Measurements from ENCODE around the gene TRAPPC2L.

Gene TRAPPC2L

DNA sequence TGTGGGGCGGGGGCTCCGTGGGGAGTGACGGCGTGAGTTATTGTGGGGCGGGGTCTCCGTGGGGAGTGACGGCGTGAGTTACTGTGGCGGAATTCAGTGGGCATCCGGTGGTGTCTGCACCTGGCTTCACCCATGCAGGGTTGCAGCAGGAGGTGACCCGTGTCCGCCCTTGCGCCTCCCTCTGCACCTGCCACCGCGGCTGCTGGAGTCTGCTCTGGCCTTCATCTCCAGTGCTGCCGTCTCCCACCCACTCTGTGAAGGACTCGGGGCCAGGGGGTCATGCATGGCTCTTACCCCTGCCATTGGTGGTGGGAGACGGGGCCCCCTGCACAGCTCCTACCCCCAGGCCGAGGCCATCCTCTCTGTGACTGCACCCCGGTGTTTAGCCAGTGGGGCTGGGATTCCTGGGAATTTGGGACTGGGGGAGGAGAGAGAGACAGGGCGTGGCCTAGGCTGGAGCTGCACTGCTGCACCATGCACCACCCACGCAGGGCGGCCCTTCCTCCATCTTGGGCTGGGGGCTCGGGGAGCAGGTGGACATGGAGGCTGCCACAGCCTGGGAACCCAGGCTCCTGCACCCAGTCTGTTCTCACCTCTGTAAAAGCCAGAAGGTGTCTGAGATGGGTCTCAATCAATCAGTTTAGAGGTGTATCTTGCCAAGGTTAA, 10.8 kb downstream of the TRAPPC2L start:
- peaks cover 69% of the 10 kb centered on the region for H3K27me3 ChIP-seq
- TF ChIP-seq, protein P1, sequence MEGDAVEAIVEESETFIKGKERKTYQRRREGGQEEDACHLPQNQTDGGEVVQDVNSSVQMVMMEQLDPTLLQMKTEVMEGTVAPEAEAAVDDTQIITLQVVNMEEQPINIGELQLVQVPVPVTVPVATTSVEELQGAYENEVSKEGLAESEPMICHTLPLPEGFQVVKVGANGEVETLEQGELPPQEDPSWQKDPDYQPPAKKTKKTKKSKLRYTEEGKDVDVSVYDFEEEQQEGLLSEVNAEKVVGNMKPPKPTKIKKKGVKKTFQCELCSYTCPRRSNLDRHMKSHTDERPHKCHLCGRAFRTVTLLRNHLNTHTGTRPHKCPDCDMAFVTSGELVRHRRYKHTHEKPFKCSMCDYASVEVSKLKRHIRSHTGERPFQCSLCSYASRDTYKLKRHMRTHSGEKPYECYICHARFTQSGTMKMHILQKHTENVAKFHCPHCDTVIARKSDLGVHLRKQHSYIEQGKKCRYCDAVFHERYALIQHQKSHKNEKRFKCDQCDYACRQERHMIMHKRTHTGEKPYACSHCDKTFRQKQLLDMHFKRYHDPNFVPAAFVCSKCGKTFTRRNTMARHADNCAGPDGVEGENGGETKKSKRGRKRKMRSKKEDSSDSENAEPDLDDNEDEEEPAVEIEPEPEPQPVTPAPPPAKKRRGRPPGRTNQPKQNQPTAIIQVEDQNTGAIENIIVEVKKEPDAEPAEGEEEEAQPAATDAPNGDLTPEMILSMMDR (IDR thresholded peaks at IDR 0.05; ENCODE audit: low read depth, low read length), result no peak
- no peak overlapping the region for H3K4me3 ChIP-seq (ENCODE audit: low read depth, low read length)
- H3K4me1 ChIP-seq, result no peaks in the 10 kb centered on the region
- H3K9me3 ChIP-seq, result no peaks in the 10 kb centered on the region
- no peak for DNase-seq
- H3K36me3 ChIP-seq, result no peaks in the 10 kb centered on the region

DNA sequence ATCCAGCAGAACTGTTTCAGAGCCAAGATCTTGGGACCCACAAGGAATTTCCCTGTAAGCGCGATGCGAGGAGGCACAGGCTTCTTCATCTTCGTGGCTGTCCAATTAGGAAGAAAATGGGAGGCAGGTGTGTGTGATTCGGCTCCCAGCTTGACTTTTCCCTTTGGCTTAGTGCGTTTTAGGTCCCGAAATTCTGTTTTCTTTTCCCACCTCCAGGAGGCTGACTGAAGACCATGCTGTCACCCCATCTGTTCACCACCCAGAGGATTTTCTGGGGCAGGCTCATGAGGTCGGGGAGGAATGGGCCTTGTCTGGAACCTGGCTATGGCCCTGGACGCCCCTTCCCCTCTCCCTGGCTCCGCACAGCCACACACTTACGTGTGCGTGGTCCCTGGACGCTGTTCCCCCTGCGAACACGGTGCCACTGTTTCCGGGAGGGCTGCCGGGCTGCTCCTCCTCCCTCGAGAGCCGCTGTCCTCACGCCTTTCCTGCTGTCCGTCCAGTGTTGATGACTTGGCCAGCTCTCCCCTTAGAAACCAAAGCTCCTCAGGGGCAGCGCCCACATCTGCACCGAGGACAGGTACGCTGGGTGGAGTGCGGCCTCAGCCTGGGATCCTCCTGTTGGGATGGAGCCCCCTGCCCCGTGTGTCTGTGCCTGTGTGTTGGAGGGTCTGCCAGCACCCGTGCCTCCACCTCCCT, 12.2 kb downstream of the TRAPPC2L start:
- H3K4me1 ChIP-seq, result no peaks in the 10 kb centered on the region
- TF ChIP-seq, protein P1 (IDR thresholded peaks at IDR 0.05; ENCODE audit: low read depth, low read length), result no peak
- no peaks in the 10 kb centered on the region for H3K9me3 ChIP-seq
- no peak for DNase-seq
- peaks cover 83% of the 10 kb centered on the region for H3K27me3 ChIP-seq
- H3K4me3 ChIP-seq (ENCODE audit: low read depth, low read length), result no peak overlapping the region
- H3K36me3 ChIP-seq, result no peaks in the 10 kb centered on the region

GRCh38 chr16:88869673-88869980, 12.7 kb downstream of the TRAPPC2L start:
- TF ChIP-seq, protein P1 (IDR thresholded peaks at IDR 0.05; ENCODE audit: low read depth, low read length), result no peak
- H3K4me1 ChIP-seq, result no peaks in the 10 kb centered on the region
- DNase-seq, result no peak

GRCh38 chr16:88870608-88871348, 13.9 kb downstream of the TRAPPC2L start:
- H3K27me3 ChIP-seq, result peaks cover 97% of the 10 kb centered on the region
- TF ChIP-seq, protein P1 (IDR thresholded peaks at IDR 0.05; ENCODE audit: low read depth, low read length), result no peak
- no peaks in the 10 kb centered on the region for H3K4me1 ChIP-seq

More at GRCh38 chr16:88869673-88869980, 12.7 kb downstream of the TRAPPC2L start:
- Histone ChIP-seq H3K4me3 (ENCODE audit: low read depth, low read length) (no peak overlapping the region), H3K36me3 (no peaks in the 10 kb centered on the region), H3K9me3 (no peaks in the 10 kb centered on the region), H3K27me3 (peaks cover 88% of the 10 kb centered on the region)

GRCh38 chr16:88871349-88871702, 14.4 kb downstream of the TRAPPC2L start:
- Histone ChIP-seq H3K27me3 (peaks cover 97% of the 10 kb centered on the region), H3K4me1 (no peaks in the 10 kb centered on the region), H3K4me3 (ENCODE audit: low read depth, low read length) (no peak overlapping the region), H3K36me3 (no peaks in the 10 kb centered on the region), H3K9me3 (no peaks in the 10 kb centered on the region)
- TF ChIP-seq, protein P1 (IDR thresholded peaks at IDR 0.05; ENCODE audit: low read depth, low read length), result no peak
- DNase-seq, result no peak

More at GRCh38 chr16:88870608-88871348, 13.9 kb downstream of the TRAPPC2L start:
- Histone ChIP-seq H3K9me3 (no peaks in the 10 kb centered on the region), H3K4me3 (ENCODE audit: low read depth, low read length) (no peak overlapping the region), H3K36me3 (no peaks in the 10 kb centered on the region)
- DNase-seq, result no peak
